Measurements from ENCODE around the gene NPAS3. TPM values are rescaled to one million over a fixed set of nuclear protein-coding genes. Genes with fewer than 3 reads are reported as not detected.

NPAS3 gene
- total RNA-seq, 1 donor from 2014 or later, result 6.1 TPM

DNA sequence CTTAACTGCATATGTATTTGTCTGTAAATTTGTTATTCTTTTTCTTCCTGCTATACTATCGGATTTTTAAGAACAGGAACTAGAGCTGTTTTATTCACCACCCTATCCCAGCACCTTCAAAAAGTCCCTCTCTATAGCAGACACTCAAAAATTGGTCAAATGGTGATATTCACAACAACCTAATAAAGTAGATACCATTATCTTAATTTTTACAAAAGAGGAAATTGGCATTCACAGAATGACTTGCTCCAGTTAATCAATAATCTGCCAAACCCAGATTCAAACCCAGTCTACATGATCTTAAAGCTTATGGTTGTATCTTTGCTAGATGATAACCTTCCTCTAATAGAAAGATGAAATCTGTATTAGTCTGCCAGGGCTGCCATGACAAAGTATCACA is 585.6 kb downstream of the NPAS3 start:
- H3K27ac Mint-ChIP-seq, result no peak overlapping the region
- no peaks in the 10 kb centered on the region for H3K4me1 Mint-ChIP-seq (ENCODE audit: low read depth)
- no peaks in the 10 kb centered on the region for H3K9me3 Mint-ChIP-seq (ENCODE audit: low read depth)
- H3K4me3 Mint-ChIP-seq (ENCODE audit: low read depth), result no peak overlapping the region
- TF ChIP-seq, protein P1, sequence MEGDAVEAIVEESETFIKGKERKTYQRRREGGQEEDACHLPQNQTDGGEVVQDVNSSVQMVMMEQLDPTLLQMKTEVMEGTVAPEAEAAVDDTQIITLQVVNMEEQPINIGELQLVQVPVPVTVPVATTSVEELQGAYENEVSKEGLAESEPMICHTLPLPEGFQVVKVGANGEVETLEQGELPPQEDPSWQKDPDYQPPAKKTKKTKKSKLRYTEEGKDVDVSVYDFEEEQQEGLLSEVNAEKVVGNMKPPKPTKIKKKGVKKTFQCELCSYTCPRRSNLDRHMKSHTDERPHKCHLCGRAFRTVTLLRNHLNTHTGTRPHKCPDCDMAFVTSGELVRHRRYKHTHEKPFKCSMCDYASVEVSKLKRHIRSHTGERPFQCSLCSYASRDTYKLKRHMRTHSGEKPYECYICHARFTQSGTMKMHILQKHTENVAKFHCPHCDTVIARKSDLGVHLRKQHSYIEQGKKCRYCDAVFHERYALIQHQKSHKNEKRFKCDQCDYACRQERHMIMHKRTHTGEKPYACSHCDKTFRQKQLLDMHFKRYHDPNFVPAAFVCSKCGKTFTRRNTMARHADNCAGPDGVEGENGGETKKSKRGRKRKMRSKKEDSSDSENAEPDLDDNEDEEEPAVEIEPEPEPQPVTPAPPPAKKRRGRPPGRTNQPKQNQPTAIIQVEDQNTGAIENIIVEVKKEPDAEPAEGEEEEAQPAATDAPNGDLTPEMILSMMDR (IDR thresholded peaks at IDR 0.05; ENCODE audit: unreplicated experiment), result no peak
- H3K27me3 Mint-ChIP-seq, result peaks cover 14% of the 10 kb centered on the region
- no peaks in the 10 kb centered on the region for H3K36me3 Mint-ChIP-seq (ENCODE audit: insufficient read depth)
- no peak for DNase-seq (ENCODE audit: low spot score, unreplicated experiment)

DNA sequence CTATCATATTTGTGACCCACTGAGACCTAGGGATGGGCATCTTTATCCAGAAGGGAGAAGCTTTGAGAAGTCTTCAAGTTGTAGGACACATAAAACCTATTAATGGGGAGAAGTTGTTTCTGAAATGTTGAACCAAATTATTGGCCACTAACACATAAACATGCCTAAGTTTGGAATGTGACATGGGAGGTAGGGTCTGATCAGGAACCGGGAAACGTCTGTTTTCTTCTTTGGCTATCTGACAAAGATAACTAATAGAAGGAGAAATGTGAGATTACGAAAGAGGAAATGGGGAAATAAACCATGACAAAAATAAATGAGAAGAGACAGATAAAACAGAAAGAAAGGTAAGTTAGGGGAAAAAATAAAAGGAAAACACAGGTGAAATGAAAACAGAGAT is 586.9 kb downstream of the NPAS3 start:
- no peak overlapping the region for H3K4me3 Mint-ChIP-seq (ENCODE audit: low read depth)
- TF ChIP-seq, protein P1 (IDR thresholded peaks at IDR 0.05; ENCODE audit: unreplicated experiment), result no peak
- H3K27ac Mint-ChIP-seq, result no peak overlapping the region
- no peaks in the 10 kb centered on the region for H3K9me3 Mint-ChIP-seq (ENCODE audit: low read depth)
- no peaks in the 10 kb centered on the region for H3K4me1 Mint-ChIP-seq (ENCODE audit: low read depth)
- no peaks in the 10 kb centered on the region for H3K36me3 Mint-ChIP-seq (ENCODE audit: insufficient read depth)
- H3K27me3 Mint-ChIP-seq, result peaks cover 14% of the 10 kb centered on the region
- DNase-seq (ENCODE audit: low spot score, unreplicated experiment), result no peak

DNA sequence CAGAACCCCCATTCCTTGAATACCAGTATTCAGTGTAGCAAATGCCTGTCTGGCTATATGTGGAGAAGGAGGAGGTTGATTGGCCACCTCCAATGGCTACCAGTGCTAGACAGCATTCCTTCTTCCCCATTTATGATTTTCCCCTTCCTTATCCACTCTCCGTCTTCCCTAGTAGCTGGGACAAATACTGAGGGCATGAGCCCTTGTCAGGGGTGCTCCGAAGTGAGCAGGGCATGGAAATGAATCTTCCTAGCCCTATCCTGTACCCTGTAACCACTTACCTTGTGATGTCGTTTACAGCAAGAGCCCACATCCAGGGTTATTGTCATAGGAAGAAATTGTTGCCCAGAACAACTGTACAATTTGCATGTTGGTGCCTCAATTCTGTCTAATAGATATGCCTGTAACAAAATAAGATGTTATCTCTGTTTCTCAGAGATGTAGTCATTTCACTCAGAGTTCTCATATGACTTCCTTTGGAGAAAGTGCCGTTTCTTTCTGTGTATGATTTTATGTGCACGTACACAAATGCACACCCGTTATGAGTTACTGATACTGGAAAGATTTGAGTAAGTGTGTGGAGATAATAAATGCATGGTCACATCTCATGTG is 588.5 kb downstream of the NPAS3 start:
- TF ChIP-seq, protein P1 (IDR thresholded peaks at IDR 0.05; ENCODE audit: unreplicated experiment), result no peak
- no peak overlapping the region for H3K27ac Mint-ChIP-seq
- H3K27me3 Mint-ChIP-seq, result peaks cover 14% of the 10 kb centered on the region
- H3K9me3 Mint-ChIP-seq (ENCODE audit: low read depth), result no peaks in the 10 kb centered on the region
- no peak for DNase-seq (ENCODE audit: low spot score, unreplicated experiment)
- H3K4me3 Mint-ChIP-seq (ENCODE audit: low read depth), result no peak overlapping the region
- no peaks in the 10 kb centered on the region for H3K36me3 Mint-ChIP-seq (ENCODE audit: insufficient read depth)
- no peaks in the 10 kb centered on the region for H3K4me1 Mint-ChIP-seq (ENCODE audit: low read depth)

DNA sequence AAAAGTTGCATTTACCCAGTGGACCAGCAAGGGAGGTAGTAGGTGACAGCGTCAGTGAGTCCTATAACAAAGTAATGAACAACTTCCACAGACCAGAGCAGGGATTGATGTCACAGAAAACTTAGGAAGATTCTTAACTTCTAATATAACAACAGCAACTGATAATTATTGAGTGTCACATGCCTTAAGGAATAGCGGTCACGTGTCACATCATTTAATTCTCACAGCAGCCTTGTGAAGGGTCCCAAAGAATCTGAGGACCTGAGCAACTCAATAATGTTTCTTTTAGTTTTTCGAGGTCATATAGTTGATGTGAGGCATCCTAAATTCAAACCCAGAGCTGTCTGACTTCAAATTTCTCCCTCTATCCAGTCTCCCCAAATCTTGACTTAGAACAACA is 590.0 kb downstream of the NPAS3 start:
- no peak overlapping the region for H3K4me3 Mint-ChIP-seq (ENCODE audit: low read depth)
- H3K9me3 Mint-ChIP-seq (ENCODE audit: low read depth), result no peaks in the 10 kb centered on the region
- no peak overlapping the region for H3K27ac Mint-ChIP-seq
- H3K4me1 Mint-ChIP-seq (ENCODE audit: low read depth), result no peaks in the 10 kb centered on the region
- TF ChIP-seq, protein P1 (IDR thresholded peaks at IDR 0.05; ENCODE audit: unreplicated experiment), result no peak
- DNase-seq (ENCODE audit: low spot score, unreplicated experiment), result no peak
- no peaks in the 10 kb centered on the region for H3K36me3 Mint-ChIP-seq (ENCODE audit: insufficient read depth)
- H3K27me3 Mint-ChIP-seq, result peaks cover 14% of the 10 kb centered on the region

DNA sequence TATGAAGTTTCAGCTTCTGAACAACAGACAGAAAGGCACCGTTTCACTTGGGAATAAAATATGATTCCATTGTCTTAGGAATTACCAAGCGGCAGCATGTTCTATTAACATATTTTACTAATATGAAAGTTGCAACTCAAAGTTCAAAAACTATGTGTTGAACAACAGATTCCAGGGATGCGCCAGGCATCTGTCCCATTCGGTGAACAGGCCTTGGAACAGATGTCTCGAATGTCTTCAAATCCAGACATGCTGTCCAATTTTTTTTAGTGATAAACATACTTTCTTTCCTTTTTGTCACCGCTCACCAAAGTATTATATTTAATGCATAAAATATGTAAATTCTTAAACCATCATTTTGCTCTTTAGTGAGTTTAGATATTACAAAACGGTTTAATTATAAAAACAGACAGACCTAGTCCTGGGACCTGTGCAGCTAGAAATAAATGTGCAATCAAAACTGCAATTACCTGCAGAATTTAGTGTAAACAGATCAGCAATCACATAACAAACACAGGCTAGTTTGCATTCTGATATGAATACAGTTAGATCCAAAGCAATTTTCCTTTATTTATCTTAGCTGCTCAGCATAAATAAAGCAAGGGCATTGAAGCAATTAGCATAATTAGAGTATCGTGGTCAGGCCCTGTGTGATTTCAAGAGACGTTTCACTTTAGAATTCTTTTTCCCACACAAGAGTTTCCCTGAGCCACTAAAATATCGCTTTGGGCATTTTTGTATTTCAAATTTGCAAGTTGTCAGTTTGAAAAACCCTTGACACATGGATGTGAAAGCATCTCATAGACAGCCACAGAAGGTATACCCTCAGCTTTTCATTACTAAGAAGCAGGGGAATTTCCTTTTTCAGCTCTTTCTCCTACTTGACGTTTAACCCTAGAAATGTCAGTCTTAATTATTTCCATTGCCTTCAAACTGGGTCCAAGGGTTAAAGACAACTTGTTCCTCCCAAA is 591.4 kb downstream of the NPAS3 start:
- Mint-ChIP-seq H3K9me3 (ENCODE audit: low read depth) (no peaks in the 10 kb centered on the region), H3K4me3 (ENCODE audit: low read depth) (no peak overlapping the region), H3K27ac (no peak overlapping the region), H3K4me1 (ENCODE audit: low read depth) (no peaks in the 10 kb centered on the region), H3K36me3 (ENCODE audit: insufficient read depth) (no peaks in the 10 kb centered on the region), H3K27me3 (peaks cover 14% of the 10 kb centered on the region)
- no peak for DNase-seq (ENCODE audit: low spot score, unreplicated experiment)
- TF ChIP-seq, protein P1 (IDR thresholded peaks at IDR 0.05; ENCODE audit: unreplicated experiment), result no peak

Data from progenitor cell of endocrine pancreas (in vitro differentiated cells).